Neural crest cell (in vitro differentiated cells): ENCODE data around the gene CLDND1. TPM values are rescaled to one million over a fixed set of nuclear protein-coding genes. Genes with fewer than 3 reads are reported as not detected.

Source experiments
- DNase-seq: peaks from one replicate; pipeline ENCODE4 v3.0.0; 2021; ENCODE audit warnings: low read depth, mixed read lengths, low spot score
- H3K27ac Mint-ChIP-seq: one replicate; pipeline ENCODE4 v1.8.0; 2021; ENCODE audit warnings: mild to moderate bottlenecking, mixed read lengths; ENCODE audit not compliant: unreplicated experiment
- H3K27me3 Mint-ChIP-seq: 2 replicates; pipeline ENCODE4 v1.8.0; 2021; ENCODE audit warnings: low read depth, mild to moderate bottlenecking, mixed read lengths
- H3K36me3 Mint-ChIP-seq: 2 replicates; pipeline ENCODE4 v1.8.0; 2021; ENCODE audit warnings: low read depth, mild to moderate bottlenecking, mixed read lengths
- H3K4me1 Mint-ChIP-seq: 2 replicates; pipeline ENCODE4 v1.8.0; 2021; ENCODE audit warnings: mixed read lengths
- H3K4me3 Mint-ChIP-seq: one replicate; pipeline ENCODE4 v1.8.0; 2021; ENCODE audit warnings: mild to moderate bottlenecking, mixed read lengths
- H3K9me3 Mint-ChIP-seq: 2 replicates; pipeline ENCODE4 v1.8.0; 2021; ENCODE audit warnings: mixed read lengths
- total RNA-seq: library from RNA; stranded (reverse); gene quantifications from 2 replicates; pipeline ENCODE4 v1.2.1, GENCODE V29; 2021
- TF ChIP-seq, protein P1 (sequence below): fragments of 200-600 bp; sonication (generic); conservative IDR thresholded peaks from 2 replicates; pipeline ENCODE4 v1.5.0; 2021; ENCODE audit warnings: antibody characterized with exemption, mild to moderate bottlenecking

The CLDND1 gene
- total RNA-seq, 1 donor from 2014 or later = 102 TPM

DNA sequence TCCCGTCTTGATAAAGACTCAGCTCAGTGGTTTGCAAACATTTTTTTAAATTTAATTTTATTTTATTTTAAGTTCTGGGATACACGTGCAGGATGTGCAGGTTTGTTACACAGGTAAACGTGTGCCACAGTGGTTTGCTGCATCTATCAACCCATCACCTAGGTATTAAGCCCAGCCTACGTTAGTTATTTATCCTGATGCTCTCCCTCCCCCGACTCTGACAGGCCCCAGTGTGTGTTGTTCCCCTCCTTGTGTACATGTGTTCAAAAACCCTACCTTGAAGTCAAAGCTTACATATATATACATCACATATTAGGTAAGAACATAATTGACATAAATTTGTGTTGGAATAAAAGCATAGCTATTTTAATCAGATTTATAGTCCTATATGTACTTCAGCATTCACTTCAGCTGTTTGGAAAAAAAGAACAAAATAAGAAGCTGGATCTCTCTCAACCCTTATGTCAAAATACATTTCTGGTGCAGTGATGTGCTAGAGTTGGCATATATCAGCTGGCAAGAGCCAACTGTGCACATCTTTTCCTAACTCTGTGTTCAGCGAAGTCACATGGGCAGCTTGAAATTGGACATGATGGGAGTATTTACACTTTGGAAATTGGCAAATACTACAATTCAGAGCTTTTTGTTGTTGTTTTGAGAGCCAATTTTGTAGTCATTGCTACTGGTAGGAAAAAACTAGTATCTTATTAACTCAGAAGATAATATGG is 35.6 kb upstream of the CLDND1 start:
- no peaks in the 10 kb centered on the region for H3K4me1 Mint-ChIP-seq
- TF ChIP-seq, protein P1, sequence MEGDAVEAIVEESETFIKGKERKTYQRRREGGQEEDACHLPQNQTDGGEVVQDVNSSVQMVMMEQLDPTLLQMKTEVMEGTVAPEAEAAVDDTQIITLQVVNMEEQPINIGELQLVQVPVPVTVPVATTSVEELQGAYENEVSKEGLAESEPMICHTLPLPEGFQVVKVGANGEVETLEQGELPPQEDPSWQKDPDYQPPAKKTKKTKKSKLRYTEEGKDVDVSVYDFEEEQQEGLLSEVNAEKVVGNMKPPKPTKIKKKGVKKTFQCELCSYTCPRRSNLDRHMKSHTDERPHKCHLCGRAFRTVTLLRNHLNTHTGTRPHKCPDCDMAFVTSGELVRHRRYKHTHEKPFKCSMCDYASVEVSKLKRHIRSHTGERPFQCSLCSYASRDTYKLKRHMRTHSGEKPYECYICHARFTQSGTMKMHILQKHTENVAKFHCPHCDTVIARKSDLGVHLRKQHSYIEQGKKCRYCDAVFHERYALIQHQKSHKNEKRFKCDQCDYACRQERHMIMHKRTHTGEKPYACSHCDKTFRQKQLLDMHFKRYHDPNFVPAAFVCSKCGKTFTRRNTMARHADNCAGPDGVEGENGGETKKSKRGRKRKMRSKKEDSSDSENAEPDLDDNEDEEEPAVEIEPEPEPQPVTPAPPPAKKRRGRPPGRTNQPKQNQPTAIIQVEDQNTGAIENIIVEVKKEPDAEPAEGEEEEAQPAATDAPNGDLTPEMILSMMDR = no peak
- no peaks in the 10 kb centered on the region for H3K36me3 Mint-ChIP-seq
- H3K4me3 Mint-ChIP-seq = no peak overlapping the region
- no peaks in the 10 kb centered on the region for H3K9me3 Mint-ChIP-seq
- H3K27ac Mint-ChIP-seq = no peak overlapping the region
- peaks cover 7% of the 10 kb centered on the region for H3K27me3 Mint-ChIP-seq
- no peak for DNase-seq

DNA sequence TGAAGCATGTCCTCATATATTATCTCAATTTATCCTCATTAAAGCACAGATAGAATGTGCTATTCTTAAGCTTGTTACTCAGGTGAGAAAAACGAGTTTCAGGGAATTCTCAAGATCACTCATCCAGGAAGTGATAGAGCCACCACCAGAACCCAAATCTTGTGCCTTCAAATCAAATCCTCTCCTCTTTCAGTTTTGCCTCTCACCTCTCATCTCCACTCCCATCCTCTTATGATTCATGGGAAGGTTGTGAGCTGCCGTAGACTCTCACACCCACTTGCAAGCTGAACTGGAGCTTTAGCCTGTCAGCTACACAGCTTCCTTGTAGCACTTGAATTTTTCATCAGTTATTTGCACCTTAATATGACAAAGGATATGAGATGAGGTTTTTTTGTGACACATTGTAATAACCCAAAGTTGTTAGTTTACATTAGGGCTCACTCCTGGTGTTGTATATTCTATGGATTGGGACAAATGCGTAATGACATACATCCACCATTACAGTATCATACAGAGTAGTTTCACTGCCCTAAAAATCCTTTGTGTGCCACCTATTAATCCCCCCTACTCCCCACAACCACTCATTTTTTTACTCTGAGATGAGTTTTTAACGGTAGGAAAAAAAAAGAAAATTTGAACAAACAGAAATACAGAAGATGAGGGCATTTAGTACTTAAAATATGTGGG is 34.8 kb upstream of the CLDND1 start:
- Mint-ChIP-seq H3K4me3 (no peak overlapping the region), H3K9me3 (no peaks in the 10 kb centered on the region), H3K27ac (no peak overlapping the region), H3K4me1 (no peaks in the 10 kb centered on the region), H3K36me3 (no peaks in the 10 kb centered on the region), H3K27me3 (peaks cover 7% of the 10 kb centered on the region)
- DNase-seq = no peak
- TF ChIP-seq, protein P1 = no peak

DNA sequence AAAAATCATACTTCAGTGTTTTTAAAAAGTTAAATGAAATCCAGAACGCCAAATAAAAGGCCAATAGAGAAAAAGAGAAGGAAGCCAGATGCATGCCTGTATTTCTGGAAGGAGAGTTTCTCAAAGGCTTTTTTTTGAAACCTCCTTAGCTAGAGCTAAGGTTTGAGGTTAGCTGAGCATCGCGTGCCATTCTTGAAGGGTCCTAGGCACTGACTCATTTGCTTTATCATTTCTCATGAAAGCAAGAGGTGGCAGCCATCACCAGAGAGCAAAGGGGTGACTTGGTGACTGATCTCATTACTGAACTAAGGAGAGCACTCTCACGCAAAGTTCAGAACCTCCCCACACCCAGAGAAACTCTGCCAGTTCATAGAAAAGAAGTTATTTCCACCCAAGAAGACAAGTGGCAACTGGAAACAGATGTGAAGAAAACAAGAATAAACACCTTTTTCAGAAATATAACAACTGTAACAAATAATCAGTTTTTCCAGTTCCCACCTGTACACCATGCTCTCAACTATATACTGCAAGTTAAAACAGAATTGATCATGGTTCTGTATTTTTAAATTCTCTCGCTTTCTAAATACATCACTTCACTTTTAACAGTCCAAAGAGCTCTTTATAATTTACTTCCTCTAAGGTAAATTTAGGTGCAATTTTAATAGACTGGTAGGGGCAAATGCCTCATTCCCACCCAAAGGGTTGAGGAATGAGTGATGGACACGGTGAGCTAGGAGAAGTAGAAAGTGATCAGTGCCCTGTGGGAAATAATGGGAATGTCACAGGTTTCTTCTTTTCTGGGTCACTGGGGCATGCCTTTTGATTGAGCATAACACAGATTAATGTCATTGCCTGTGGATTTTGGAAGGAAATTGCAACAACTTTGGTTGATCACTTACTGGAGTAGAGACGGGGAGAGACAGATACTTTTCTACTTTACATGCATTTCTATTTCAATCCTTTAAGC is 33.7 kb upstream of the CLDND1 start:
- no peak for DNase-seq
- TF ChIP-seq, protein P1 = no peak
- peaks cover 7% of the 10 kb centered on the region for H3K27me3 Mint-ChIP-seq
- no peaks in the 10 kb centered on the region for H3K36me3 Mint-ChIP-seq
- H3K4me3 Mint-ChIP-seq = no peak overlapping the region
- no peaks in the 10 kb centered on the region for H3K9me3 Mint-ChIP-seq
- no peak overlapping the region for H3K27ac Mint-ChIP-seq
- H3K4me1 Mint-ChIP-seq = no peaks in the 10 kb centered on the region

DNA sequence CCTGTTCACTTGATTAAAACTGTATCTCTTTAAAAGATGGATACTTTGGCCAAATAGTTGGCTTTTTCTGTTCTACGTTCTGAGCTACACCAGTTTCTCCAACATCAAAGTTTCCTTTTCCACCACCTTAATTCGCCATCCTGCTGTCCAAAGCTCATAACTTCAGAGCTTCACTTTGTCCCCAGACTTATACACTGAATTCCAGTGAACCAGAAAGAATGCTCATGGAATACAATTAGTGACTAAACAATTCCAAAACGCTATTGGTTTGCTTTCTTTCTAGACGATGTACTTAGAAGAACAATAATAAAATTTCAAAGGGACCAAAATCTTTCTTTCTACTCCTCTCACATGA is 32.3 kb upstream of the CLDND1 start:
- TF ChIP-seq, protein P1 = no peak
- Mint-ChIP-seq H3K4me3 (no peak overlapping the region), H3K36me3 (no peaks in the 10 kb centered on the region), H3K9me3 (no peaks in the 10 kb centered on the region), H3K27ac (no peak overlapping the region), H3K27me3 (peaks cover 7% of the 10 kb centered on the region), H3K4me1 (no peaks in the 10 kb centered on the region)
- no peak for DNase-seq

DNA sequence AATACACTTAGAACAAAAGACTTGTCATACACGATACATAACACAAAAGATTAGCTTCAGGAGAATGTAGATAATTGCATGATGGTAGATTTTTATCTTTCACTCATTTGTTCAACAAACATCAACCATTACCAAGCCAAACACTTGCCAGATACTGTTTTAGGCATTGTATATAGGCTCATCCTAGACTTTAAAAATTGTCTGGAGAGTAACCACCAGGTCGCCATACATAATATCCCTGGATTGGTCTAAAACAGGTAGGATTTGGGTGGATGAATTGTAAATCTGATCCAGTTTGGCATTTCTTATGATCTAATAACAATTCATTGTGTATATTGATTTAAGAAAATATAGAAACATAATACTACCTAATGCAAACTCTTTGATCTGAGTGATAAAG is 31.9 kb upstream of the CLDND1 start:
- Mint-ChIP-seq H3K27ac (no peak overlapping the region), H3K4me3 (no peak overlapping the region), H3K27me3 (peaks cover 7% of the 10 kb centered on the region), H3K4me1 (no peaks in the 10 kb centered on the region), H3K36me3 (no peaks in the 10 kb centered on the region), H3K9me3 (no peaks in the 10 kb centered on the region)
- DNase-seq = no peak
- TF ChIP-seq, protein P1 = no peak
